ENCODE results near the gene MT2A. TPM values are rescaled to one million over a fixed set of nuclear protein-coding genes. Genes with fewer than 3 reads are reported as not detected.

MT2A gene
- total RNA-seq, 1 donor from 2014 or later, result 2.4 TPM

DNA sequence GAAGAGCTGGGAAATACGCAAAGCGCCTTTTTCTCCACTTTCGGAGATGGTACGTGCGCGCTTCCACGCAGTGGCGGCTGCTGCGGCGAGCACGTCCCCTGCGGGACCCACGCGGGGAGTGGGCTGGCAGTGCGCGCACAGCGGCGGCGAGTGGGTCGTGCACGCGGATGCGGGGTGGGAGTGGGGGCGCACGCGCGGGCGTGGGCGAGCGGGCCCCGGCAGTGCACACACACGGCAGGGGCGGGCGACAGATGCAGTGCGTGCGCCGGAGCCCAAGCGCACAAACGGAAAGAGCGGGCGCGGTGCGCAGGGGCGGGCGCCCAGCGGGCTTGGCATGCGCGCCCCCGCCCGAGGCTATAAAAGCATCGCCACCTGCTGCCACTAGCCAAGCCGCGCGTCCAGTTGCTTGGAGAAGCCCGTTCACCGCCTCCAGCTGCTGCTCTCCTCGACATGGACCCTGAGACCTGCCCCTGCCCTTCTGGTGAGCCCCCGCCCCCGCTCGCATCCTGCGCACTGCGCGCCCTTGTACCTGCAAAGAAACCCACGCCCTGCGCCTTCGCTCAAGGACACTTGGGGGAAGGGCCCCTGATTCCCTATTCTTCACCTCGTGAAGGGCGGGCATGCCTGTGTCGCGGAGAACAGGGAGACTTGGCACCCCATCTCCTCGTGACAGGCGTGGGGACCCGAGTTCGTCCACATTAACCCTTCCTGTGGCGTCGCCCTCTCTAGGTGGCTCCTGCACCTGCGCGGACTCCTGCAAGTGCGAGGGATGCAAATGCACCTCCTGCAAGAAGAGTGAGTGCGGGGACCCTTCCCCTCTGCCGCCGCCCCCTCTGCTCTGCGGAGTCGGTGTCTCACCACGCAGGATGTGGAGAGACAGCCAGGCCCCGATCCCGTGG, 19.0 kb upstream of the MT2A start, which contains the start of gene MT3:
Gene MT3, plus strand, starts transcription at position 388 of the 899 bp plus-strand sequence. Its CDS starts 63 bp downstream, at position 451.
- Mint-ChIP-seq H3K4me1 (ENCODE audit: unreplicated experiment) (peaks cover 13% of the 10 kb centered on the region), H3K4me3 (ENCODE audit: unreplicated experiment) (peak within 1 kb of the TSS; percentile 78), H3K27me3 (ENCODE audit: unreplicated experiment) (peaks cover 27% of the 10 kb centered on the region), H3K36me3 (ENCODE audit: low read depth, unreplicated experiment) (no peaks in the 10 kb centered on the region), H3K9me3 (ENCODE audit: unreplicated experiment) (no peaks in the 10 kb centered on the region), H3K27ac (ENCODE audit: unreplicated experiment) (no peak within 1 kb of the TSS)
- no peak for DNase-seq (ENCODE audit: low spot score)
- TF ChIP-seq, protein P1, sequence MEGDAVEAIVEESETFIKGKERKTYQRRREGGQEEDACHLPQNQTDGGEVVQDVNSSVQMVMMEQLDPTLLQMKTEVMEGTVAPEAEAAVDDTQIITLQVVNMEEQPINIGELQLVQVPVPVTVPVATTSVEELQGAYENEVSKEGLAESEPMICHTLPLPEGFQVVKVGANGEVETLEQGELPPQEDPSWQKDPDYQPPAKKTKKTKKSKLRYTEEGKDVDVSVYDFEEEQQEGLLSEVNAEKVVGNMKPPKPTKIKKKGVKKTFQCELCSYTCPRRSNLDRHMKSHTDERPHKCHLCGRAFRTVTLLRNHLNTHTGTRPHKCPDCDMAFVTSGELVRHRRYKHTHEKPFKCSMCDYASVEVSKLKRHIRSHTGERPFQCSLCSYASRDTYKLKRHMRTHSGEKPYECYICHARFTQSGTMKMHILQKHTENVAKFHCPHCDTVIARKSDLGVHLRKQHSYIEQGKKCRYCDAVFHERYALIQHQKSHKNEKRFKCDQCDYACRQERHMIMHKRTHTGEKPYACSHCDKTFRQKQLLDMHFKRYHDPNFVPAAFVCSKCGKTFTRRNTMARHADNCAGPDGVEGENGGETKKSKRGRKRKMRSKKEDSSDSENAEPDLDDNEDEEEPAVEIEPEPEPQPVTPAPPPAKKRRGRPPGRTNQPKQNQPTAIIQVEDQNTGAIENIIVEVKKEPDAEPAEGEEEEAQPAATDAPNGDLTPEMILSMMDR (IDR thresholded peaks at IDR 0.05; ENCODE audit: unreplicated experiment), result no peak

DNA sequence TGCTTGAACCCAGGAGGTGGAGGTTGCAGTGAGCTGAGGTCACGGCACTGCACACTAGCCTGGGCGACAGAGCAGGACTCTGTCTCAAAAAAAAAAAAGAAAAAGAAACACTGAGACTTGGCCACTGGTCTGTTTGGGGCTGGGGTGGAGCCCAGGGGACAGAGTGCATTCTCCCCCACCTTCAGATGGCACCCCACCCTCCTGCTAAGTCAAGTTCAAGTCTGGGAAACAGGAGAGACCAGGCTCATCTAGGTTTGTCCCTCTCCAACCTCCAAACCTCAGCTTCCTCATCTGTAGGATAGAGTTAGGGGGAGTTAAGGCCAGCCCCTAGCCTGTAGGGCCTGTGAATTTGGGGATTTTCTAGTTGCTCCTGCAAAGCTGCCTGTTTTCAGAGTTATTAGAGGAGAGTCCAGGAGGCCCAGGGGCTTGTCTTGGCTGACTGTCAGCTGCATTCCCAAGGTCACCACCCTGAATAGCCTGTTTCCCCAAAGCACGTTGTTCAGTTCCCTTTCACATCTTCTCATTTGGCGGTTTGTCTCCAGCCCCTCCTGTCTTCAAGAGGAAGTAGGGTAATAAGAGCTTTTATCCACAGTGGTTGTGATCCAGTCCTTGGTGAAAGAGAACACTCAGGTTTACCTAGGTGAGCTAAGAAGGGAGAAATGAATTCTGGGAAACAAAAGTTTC, 16.9 kb upstream of the MT2A start:
- Mint-ChIP-seq H3K36me3 (ENCODE audit: low read depth, unreplicated experiment) (no peaks in the 10 kb centered on the region), H3K27me3 (ENCODE audit: unreplicated experiment) (peaks cover 27% of the 10 kb centered on the region), H3K9me3 (ENCODE audit: unreplicated experiment) (no peaks in the 10 kb centered on the region), H3K4me3 (ENCODE audit: unreplicated experiment) (no peak overlapping the region), H3K4me1 (ENCODE audit: unreplicated experiment) (peaks cover 13% of the 10 kb centered on the region), H3K27ac (ENCODE audit: unreplicated experiment) (no peak overlapping the region)
- TF ChIP-seq, protein P1 (IDR thresholded peaks at IDR 0.05; ENCODE audit: unreplicated experiment), result no peak
- DNase-seq (ENCODE audit: low spot score), result no peak

DNA sequence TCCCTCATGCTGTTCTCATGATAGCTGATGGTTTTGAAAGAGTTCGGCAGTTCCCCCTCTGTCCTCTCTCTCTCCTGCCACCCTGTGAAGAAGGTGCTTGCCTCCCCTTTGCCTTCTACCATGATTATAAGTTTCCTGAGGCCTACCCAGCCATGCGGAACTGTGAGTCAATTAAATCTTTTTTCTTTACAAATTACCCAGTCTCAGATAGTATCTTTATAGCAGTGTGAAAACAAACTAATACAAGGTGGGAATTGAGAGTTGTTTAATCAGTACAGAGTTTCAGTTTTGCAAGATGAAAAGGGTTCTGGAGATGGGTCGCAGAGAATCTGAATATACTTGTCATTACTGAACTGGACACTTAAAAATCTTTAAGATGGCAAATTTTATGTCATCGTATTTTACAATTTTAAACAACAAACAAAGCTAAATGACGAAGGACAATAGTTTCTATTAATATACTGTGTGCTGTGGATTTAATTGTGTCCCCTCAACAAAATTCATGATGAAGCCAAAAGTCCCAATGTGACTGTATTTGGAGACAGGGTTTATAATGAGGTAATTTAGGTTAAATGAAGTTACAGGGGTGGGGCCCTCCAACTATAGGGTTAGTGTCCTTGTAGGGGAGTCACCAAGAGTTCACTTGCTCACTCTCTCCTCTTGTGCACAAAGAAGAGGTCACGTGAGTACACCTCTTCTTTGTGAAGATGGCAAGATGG, 14.7 kb upstream of the MT2A start:
- H3K4me1 Mint-ChIP-seq (ENCODE audit: unreplicated experiment), result peaks cover 11% of the 10 kb centered on the region
- no peaks in the 10 kb centered on the region for H3K9me3 Mint-ChIP-seq (ENCODE audit: unreplicated experiment)
- H3K27me3 Mint-ChIP-seq (ENCODE audit: unreplicated experiment), result peaks cover 14% of the 10 kb centered on the region
- H3K36me3 Mint-ChIP-seq (ENCODE audit: low read depth, unreplicated experiment), result no peaks in the 10 kb centered on the region
- H3K4me3 Mint-ChIP-seq (ENCODE audit: unreplicated experiment), result no peak overlapping the region
- TF ChIP-seq, protein P1 (IDR thresholded peaks at IDR 0.05; ENCODE audit: unreplicated experiment), result no peak
- DNase-seq (ENCODE audit: low spot score), result no peak
- H3K27ac Mint-ChIP-seq (ENCODE audit: unreplicated experiment), result no peak overlapping the region

DNA sequence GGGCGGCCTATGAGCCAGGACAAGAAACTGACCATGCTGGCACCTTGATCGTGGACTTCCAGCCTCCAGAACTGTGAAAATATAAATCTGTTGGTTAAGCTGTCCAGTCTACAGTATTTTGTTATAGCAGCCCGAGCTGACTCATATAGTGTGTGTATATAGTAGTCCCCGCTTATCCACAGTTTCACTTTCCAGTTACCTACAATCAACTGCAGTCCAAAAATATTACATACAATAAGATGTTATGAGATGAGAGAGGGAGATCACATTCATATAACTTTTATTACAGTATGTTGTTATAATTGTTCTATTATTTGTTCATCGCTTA, 14.1 kb upstream of the MT2A start:
- Mint-ChIP-seq H3K27me3 (ENCODE audit: unreplicated experiment) (peaks cover 12% of the 10 kb centered on the region), H3K4me1 (ENCODE audit: unreplicated experiment) (peaks cover 9% of the 10 kb centered on the region), H3K36me3 (ENCODE audit: low read depth, unreplicated experiment) (no peaks in the 10 kb centered on the region), H3K4me3 (ENCODE audit: unreplicated experiment) (no peak overlapping the region), H3K9me3 (ENCODE audit: unreplicated experiment) (no peaks in the 10 kb centered on the region), H3K27ac (ENCODE audit: unreplicated experiment) (no peak overlapping the region)
- TF ChIP-seq, protein P1 (IDR thresholded peaks at IDR 0.05; ENCODE audit: unreplicated experiment), result no peak
- DNase-seq (ENCODE audit: low spot score), result no peak
